ENCODE results near the gene SPNS1. TPM values are rescaled to one million over a fixed set of nuclear protein-coding genes. Genes with fewer than 3 reads are reported as not detected.
"Not testable (repeated sequence)": the region's sequence is repeated elsewhere in the genome, so short reads cannot be mapped to it uniquely, and the experiment has no call there.

The SPNS1 gene
- total RNA-seq, 1 donor from 2014 or later = 11.6 TPM

- Histone ChIP-seq H4K20me1 (ENCODE audit: low read depth) (no peaks in the 10 kb centered on the region), H3K36me3 (no peaks in the 10 kb centered on the region), H3K4me1 (no peaks in the 10 kb centered on the region), H3K27ac (no peak overlapping the region), H3K79me2 (ENCODE audit: low read depth) (no peaks in the 10 kb centered on the region), H3K4me2 (no peak overlapping the region), H3F3A (ENCODE audit: low read depth) (no peaks in the 10 kb centered on the region), H3K9ac (no peak overlapping the region), H3K4me3 (no peak overlapping the region), H3K9me3 (ENCODE audit: low read depth) (no peaks in the 10 kb centered on the region), H3K27me3 (no peaks in the 10 kb centered on the region), H2AFZ (replicated peaks) (no peak overlapping the region)
- Mint-ChIP-seq H3K4me3 (no peak overlapping the region), H3K9me3 (no peaks in the 10 kb centered on the region), H3K27me3 (ENCODE audit: insufficient read depth, low read depth) (peaks cover 6% of the 10 kb centered on the region), H3K27ac (no peak overlapping the region), H3K36me3 (peaks cover 20% of the 10 kb centered on the region), H3K4me1 (no peaks in the 10 kb centered on the region)
- TF ChIP-seq EZH2 (IDR thresholded peaks at IDR 0.05) (no peak), EZH2phosphoT487 (IDR thresholded peaks at IDR 0.05) (no peak), CTCF (IDR thresholded peaks at IDR 0.05) (no peak)
- no peak for DNase-seq (ENCODE audit: low spot score)
Observed at GRCh38 chr16:28964496-28964895, 10.1 kb upstream of the SPNS1 start.

- TF ChIP-seq EZH2 (IDR thresholded peaks at IDR 0.05) = no peak
- no peak for TF ChIP-seq EZH2phosphoT487 (IDR thresholded peaks at IDR 0.05)
- no peak for TF ChIP-seq CTCF (IDR thresholded peaks at IDR 0.05)
- H3K4me2 ChIP-seq = no peak overlapping the region
- H3K9ac ChIP-seq = no peak overlapping the region
- no peaks in the 10 kb centered on the region for H3F3A ChIP-seq (ENCODE audit: low read depth)
- no peaks in the 10 kb centered on the region for H3K79me2 ChIP-seq (ENCODE audit: low read depth)
- Mint-ChIP-seq H3K27ac (no peak overlapping the region), H3K36me3 (peaks cover 11% of the 10 kb centered on the region), H3K27me3 (ENCODE audit: insufficient read depth, low read depth) (peaks cover 6% of the 10 kb centered on the region), H3K4me1 (no peaks in the 10 kb centered on the region), H3K4me3 (no peak overlapping the region), H3K9me3 (no peaks in the 10 kb centered on the region)
- H3K9me3 ChIP-seq (ENCODE audit: low read depth) = no peaks in the 10 kb centered on the region
- H3K36me3 ChIP-seq = no peaks in the 10 kb centered on the region
- no peaks in the 10 kb centered on the region for H3K27me3 ChIP-seq
- no peaks in the 10 kb centered on the region for H3K4me1 ChIP-seq
- H3K27ac ChIP-seq = no peak overlapping the region
- no peak overlapping the region for H2AFZ ChIP-seq (replicated peaks)
- DNase-seq (ENCODE audit: low spot score) = no peak
- no peaks in the 10 kb centered on the region for H4K20me1 ChIP-seq (ENCODE audit: low read depth)
- no peak overlapping the region for H3K4me3 ChIP-seq
Observed at GRCh38 chr16:28967156-28967555, 7.4 kb upstream of the SPNS1 start.

DNA sequence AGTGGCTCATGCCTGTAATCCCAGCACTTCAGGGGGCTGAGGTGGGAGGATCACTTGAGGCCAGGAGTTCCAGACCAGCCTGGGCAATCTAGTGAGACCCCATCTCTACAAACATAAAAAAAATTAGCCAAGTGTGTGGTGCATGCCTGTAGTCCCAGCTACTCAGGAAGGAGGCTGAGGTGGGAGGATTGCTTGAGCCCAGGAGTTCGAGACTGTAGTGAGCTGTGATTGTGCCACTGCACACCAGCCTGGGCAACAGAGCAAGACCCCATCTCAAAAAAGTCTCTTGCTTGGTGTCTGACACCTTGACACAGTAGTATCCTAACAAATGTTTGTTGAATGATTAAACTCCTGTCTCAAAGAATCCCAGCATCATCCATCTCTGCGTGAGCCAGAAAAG lies 4.9 kb upstream of the SPNS1 start:
- H3K36me3 Mint-ChIP-seq; H3K9me3 Mint-ChIP-seq; H3K4me3 Mint-ChIP-seq; H3K4me3 ChIP-seq; H3K4me2 ChIP-seq; H3F3A ChIP-seq (ENCODE audit: low read depth); H4K20me1 ChIP-seq (ENCODE audit: low read depth); H3K27ac ChIP-seq; H3K4me1 ChIP-seq; H3K27me3 ChIP-seq; H2AFZ ChIP-seq (replicated peaks); H3K9me3 ChIP-seq (ENCODE audit: low read depth); H3K79me2 ChIP-seq (ENCODE audit: low read depth); H3K27me3 Mint-ChIP-seq (ENCODE audit: insufficient read depth, low read depth); H3K27ac Mint-ChIP-seq; DNase-seq (ENCODE audit: low spot score); H3K4me1 Mint-ChIP-seq; H3K36me3 ChIP-seq; H3K9ac ChIP-seq: not testable (repeated sequence)

- peak overlapping the region; percentile 61 for H3K9ac ChIP-seq
- no peaks in the 10 kb centered on the region for H3K27me3 ChIP-seq
- peak overlapping the region; percentile 87 for H3K27ac Mint-ChIP-seq
- H4K20me1 ChIP-seq (ENCODE audit: low read depth) = no peaks in the 10 kb centered on the region
- H3F3A ChIP-seq (ENCODE audit: low read depth) = peaks cover 8% of the 10 kb centered on the region
- H3K4me3 Mint-ChIP-seq = peak overlapping the region; percentile 95
- peak overlapping the region; percentile 91 for H3K27ac ChIP-seq
- peaks cover 2% of the 10 kb centered on the region for H3K27me3 Mint-ChIP-seq (ENCODE audit: insufficient read depth, low read depth)
- peak overlapping the region; percentile 87 for H3K4me3 ChIP-seq
- H3K79me2 ChIP-seq (ENCODE audit: low read depth) = peaks cover 12% of the 10 kb centered on the region
- peak; percentile 88 for DNase-seq (ENCODE audit: low spot score)
- H3K36me3 Mint-ChIP-seq = peaks cover 2% of the 10 kb centered on the region
- peaks cover 11% of the 10 kb centered on the region for H3K4me1 Mint-ChIP-seq
- H3K4me2 ChIP-seq = peak overlapping the region; percentile 86
- no peaks in the 10 kb centered on the region for H3K9me3 ChIP-seq (ENCODE audit: low read depth)
- TF ChIP-seq EZH2 (IDR thresholded peaks at IDR 0.05) = no peak
- no peak for TF ChIP-seq EZH2phosphoT487 (IDR thresholded peaks at IDR 0.05)
- peak; percentile 83 for TF ChIP-seq CTCF (IDR thresholded peaks at IDR 0.05)
- H3K36me3 ChIP-seq = no peaks in the 10 kb centered on the region
- H2AFZ ChIP-seq (replicated peaks) = peak overlapping the region; percentile 92
- peaks cover 5% of the 10 kb centered on the region for H3K4me1 ChIP-seq
- H3K9me3 Mint-ChIP-seq = no peaks in the 10 kb centered on the region
Observed at GRCh38 chr16:28974007-28974436, 556 bp upstream of the SPNS1 start.
